ENCODE results near the gene SAMD3. TPM values are rescaled to one million over a fixed set of nuclear protein-coding genes. Genes with fewer than 3 reads are reported as not detected.

The SAMD3 gene
- total and polyA plus RNA-seq, 2 experiments from 2014 or later, result 3.8 to 4.9 TPM

DNA sequence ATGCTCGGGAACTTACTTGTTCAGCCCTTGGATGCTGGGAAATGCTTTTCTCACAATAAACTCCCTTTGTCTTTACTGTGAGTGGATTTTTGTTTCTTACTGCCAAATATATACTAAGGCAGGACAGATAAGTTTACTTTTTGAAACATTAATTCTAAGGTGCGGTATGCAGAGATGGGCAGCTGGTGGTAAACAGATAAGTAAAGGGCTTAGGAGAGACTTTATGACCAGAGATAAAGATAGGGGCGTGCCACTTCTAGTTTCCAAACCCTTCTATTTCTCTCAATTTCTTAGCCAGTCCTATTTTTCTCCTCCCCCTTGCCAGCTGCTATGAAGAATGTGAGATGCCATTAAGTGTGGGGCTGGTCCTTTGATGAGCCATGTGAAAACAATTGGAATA is 16.3 kb downstream of the SAMD3 start:
- H3K9me3 Mint-ChIP-seq, result peaks cover 25% of the 10 kb centered on the region
- H4K20me1 ChIP-seq (replicated peaks; ENCODE audit: insufficient read depth), result no peaks in the 10 kb centered on the region
- no peak for DNase-seq (ENCODE audit: low spot score)
- H3K27me3 Mint-ChIP-seq (ENCODE audit: insufficient read depth, low read depth, poor library complexity), result peaks cover 4% of the 10 kb centered on the region
- peaks cover 23% of the 10 kb centered on the region for H3K4me1 Mint-ChIP-seq
- no peak overlapping the region for H3K4me3 Mint-ChIP-seq
- H3K27me3 ChIP-seq (ENCODE audit: insufficient read depth), result no peaks in the 10 kb centered on the region
- H3F3A ChIP-seq (replicated peaks; ENCODE audit: low read depth), result no peaks in the 10 kb centered on the region; the same call in 1 of the 2 replicates
- TF ChIP-seq ZNF331 (CRISPR knock-in tag; IDR thresholded peaks at IDR 0.05; ENCODE audit: low read depth) (no peak), ZNF114 (CRISPR knock-in tag; IDR thresholded peaks at IDR 0.05) (no peak), EZH2phosphoT487 (IDR thresholded peaks at IDR 0.05; ENCODE audit: unreplicated experiment) (no peak), NANOG (IDR thresholded peaks at IDR 0.05; ENCODE audit: borderline replicate concordance) (no peak), EZH2 (IDR thresholded peaks at IDR 0.05; ENCODE audit: low read depth, unreplicated experiment) (no peak), CREB1 (CRISPR knock-in tag; IDR thresholded peaks at IDR 0.05; ENCODE audit: low read depth) (no peak), JUNB (IDR thresholded peaks at IDR 0.05; ENCODE audit: unreplicated experiment) (no peak), STAT1 (IDR thresholded peaks at IDR 0.05; ENCODE audit: unreplicated experiment) (no peak), POLR2AphosphoS5 (IDR thresholded peaks at IDR 0.05; ENCODE audit: low read depth) (no peak)
- TF ChIP-seq, protein P1, sequence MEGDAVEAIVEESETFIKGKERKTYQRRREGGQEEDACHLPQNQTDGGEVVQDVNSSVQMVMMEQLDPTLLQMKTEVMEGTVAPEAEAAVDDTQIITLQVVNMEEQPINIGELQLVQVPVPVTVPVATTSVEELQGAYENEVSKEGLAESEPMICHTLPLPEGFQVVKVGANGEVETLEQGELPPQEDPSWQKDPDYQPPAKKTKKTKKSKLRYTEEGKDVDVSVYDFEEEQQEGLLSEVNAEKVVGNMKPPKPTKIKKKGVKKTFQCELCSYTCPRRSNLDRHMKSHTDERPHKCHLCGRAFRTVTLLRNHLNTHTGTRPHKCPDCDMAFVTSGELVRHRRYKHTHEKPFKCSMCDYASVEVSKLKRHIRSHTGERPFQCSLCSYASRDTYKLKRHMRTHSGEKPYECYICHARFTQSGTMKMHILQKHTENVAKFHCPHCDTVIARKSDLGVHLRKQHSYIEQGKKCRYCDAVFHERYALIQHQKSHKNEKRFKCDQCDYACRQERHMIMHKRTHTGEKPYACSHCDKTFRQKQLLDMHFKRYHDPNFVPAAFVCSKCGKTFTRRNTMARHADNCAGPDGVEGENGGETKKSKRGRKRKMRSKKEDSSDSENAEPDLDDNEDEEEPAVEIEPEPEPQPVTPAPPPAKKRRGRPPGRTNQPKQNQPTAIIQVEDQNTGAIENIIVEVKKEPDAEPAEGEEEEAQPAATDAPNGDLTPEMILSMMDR (conservative IDR thresholded peaks at IDR 0.05; ENCODE audit: low read depth in 2 of 2), result no peak
- TF ChIP-seq, protein P2, sequence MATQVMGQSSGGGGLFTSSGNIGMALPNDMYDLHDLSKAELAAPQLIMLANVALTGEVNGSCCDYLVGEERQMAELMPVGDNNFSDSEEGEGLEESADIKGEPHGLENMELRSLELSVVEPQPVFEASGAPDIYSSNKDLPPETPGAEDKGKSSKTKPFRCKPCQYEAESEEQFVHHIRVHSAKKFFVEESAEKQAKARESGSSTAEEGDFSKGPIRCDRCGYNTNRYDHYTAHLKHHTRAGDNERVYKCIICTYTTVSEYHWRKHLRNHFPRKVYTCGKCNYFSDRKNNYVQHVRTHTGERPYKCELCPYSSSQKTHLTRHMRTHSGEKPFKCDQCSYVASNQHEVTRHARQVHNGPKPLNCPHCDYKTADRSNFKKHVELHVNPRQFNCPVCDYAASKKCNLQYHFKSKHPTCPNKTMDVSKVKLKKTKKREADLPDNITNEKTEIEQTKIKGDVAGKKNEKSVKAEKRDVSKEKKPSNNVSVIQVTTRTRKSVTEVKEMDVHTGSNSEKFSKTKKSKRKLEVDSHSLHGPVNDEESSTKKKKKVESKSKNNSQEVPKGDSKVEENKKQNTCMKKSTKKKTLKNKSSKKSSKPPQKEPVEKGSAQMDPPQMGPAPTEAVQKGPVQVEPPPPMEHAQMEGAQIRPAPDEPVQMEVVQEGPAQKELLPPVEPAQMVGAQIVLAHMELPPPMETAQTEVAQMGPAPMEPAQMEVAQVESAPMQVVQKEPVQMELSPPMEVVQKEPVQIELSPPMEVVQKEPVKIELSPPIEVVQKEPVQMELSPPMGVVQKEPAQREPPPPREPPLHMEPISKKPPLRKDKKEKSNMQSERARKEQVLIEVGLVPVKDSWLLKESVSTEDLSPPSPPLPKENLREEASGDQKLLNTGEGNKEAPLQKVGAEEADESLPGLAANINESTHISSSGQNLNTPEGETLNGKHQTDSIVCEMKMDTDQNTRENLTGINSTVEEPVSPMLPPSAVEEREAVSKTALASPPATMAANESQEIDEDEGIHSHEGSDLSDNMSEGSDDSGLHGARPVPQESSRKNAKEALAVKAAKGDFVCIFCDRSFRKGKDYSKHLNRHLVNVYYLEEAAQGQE (IDR thresholded peaks at IDR 0.05; ENCODE audit: unreplicated experiment), result no peak
- TF ChIP-seq, protein P3, sequence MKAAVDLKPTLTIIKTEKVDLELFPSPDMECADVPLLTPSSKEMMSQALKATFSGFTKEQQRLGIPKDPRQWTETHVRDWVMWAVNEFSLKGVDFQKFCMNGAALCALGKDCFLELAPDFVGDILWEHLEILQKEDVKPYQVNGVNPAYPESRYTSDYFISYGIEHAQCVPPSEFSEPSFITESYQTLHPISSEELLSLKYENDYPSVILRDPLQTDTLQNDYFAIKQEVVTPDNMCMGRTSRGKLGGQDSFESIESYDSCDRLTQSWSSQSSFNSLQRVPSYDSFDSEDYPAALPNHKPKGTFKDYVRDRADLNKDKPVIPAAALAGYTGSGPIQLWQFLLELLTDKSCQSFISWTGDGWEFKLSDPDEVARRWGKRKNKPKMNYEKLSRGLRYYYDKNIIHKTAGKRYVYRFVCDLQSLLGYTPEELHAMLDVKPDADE (IDR thresholded peaks at IDR 0.05), result no peak
- TF ChIP-seq, protein P4, sequence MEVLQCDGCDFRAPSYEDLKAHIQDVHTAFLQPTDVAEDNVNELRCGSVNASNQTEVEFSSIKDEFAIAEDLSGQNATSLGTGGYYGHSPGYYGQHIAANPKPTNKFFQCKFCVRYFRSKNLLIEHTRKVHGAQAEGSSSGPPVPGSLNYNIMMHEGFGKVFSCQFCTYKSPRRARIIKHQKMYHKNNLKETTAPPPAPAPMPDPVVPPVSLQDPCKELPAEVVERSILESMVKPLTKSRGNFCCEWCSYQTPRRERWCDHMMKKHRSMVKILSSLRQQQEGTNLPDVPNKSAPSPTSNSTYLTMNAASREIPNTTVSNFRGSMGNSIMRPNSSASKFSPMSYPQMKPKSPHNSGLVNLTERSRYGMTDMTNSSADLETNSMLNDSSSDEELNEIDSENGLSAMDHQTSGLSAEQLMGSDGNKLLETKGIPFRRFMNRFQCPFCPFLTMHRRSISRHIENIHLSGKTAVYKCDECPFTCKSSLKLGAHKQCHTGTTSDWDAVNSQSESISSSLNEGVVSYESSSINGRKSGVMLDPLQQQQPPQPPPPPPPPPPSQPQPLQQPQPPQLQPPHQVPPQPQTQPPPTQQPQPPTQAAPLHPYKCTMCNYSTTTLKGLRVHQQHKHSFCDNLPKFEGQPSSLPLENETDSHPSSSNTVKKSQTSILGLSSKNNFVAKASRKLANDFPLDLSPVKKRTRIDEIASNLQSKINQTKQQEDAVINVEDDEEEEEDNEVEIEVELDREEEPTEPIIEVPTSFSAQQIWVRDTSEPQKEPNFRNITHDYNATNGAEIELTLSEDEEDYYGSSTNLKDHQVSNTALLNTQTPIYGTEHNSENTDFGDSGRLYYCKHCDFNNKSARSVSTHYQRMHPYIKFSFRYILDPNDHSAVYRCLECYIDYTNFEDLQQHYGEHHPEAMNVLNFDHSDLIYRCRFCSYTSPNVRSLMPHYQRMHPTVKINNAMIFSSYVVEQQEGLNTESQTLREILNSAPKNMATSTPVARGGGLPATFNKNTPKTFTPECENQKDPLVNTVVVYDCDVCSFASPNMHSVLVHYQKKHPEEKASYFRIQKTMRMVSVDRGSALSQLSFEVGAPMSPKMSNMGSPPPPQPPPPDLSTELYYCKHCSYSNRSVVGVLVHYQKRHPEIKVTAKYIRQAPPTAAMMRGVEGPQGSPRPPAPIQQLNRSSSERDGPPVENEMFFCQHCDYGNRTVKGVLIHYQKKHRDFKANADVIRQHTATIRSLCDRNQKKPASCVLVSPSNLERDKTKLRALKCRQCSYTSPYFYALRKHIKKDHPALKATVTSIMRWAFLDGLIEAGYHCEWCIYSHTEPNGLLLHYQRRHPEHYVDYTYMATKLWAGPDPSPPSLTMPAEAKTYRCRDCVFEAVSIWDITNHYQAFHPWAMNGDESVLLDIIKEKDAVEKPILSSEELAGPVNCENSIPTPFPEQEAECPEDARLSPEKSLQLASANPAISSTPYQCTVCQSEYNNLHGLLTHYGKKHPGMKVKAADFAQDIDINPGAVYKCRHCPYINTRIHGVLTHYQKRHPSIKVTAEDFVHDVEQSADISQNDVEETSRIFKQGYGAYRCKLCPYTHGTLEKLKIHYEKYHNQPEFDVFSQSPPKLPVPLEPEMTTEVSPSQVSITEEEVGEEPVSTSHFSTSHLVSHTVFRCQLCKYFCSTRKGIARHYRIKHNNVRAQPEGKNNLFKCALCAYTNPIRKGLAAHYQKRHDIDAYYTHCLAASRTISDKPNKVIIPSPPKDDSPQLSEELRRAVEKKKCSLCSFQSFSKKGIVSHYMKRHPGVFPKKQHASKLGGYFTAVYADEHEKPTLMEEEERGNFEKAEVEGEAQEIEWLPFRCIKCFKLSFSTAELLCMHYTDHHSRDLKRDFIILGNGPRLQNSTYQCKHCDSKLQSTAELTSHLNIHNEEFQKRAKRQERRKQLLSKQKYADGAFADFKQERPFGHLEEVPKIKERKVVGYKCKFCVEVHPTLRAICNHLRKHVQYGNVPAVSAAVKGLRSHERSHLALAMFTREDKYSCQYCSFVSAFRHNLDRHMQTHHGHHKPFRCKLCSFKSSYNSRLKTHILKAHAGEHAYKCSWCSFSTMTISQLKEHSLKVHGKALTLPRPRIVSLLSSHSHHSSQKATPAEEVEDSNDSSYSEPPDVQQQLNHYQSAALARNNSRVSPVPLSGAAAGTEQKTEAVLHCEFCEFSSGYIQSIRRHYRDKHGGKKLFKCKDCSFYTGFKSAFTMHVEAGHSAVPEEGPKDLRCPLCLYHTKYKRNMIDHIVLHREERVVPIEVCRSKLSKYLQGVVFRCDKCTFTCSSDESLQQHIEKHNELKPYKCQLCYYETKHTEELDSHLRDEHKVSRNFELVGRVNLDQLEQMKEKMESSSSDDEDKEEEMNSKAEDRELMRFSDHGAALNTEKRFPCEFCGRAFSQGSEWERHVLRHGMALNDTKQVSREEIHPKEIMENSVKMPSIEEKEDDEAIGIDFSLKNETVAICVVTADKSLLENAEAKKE (CRISPR knock-in tag; IDR thresholded peaks at IDR 0.05), result no peak
- H3K4me1 ChIP-seq (ENCODE audit: insufficient read depth), result peaks cover 24% of the 10 kb centered on the region
- peaks cover 43% of the 10 kb centered on the region for H3K36me3 Mint-ChIP-seq (ENCODE audit: low read depth)
- H3K79me2 ChIP-seq (replicated peaks; ENCODE audit: insufficient read depth), result no peaks in the 10 kb centered on the region
- H2AFZ ChIP-seq, result no peak overlapping the region
- no peak overlapping the region for H3K27ac ChIP-seq (ENCODE audit: low read depth)
- H3K36me3 ChIP-seq (ENCODE audit: insufficient read depth), result no peaks in the 10 kb centered on the region
- H3K4me3 ChIP-seq, result no peak overlapping the region
- no peaks in the 10 kb centered on the region; the same call in 1 of the 2 replicates for H3K9me2 ChIP-seq (ENCODE audit: insufficient read depth)
- H3K27ac Mint-ChIP-seq, result no peak overlapping the region
- no peak for ATAC-seq
- no peak overlapping the region for H3K4me2 ChIP-seq
